ENCODE results near the gene HIGD1B. TPM values are rescaled to one million over a fixed set of nuclear protein-coding genes. Genes with fewer than 3 reads are reported as not detected.

The HIGD1B gene
- total and polyA plus RNA-seq, 9 of the 15 experiments (the other 6 are each of a cell fraction or from before 2014, with no cell fraction given) = not detected

DNA sequence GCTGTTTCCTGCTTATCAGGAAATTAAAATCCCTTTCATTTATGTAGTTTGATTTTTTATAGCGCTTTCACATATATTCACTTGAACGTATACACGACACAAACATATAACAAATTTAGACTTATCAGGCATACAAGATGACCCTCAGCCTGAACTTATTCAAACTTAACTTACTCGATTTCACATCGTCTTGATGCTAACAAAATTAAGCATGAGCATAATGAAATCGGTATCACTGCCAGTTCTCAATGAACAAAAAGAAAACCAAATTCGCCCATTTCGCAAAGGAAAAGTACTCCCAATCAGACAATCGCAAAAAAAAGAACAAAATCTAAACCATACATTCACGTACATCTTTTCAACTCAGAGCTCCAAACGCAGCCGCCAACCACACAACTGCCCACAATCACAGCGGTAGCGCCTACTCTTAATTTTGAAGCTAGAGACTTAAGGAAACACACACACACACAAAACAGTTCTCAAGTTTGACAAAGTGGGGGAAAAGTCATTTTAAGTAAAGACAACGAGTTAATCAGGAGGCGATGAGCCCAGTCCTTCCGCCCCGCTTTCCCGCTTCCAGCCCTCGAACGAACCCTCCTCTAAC lies 18.7 kb upstream of the HIGD1B start:
- H3K79me2 ChIP-seq (ENCODE audit: control insufficient read depth, insufficient read depth, low read length) = no peaks in the 10 kb centered on the region
- WGBS (ENCODE audit: insufficient coverage, low coverage, missing lambda C conversion rate) = 6% methylated on average over 21 of the region's 21 CpGs
- no TSS peak for BruUV-seq (replicated peaks)
- no peak for ATAC-seq
- no peak overlapping the region for H3K27ac ChIP-seq (ENCODE audit: extremely low read depth, low read depth, low read length)
- peak; percentile 46 for FAIRE-seq
- no peaks in the 10 kb centered on the region for H3K9me1 ChIP-seq (ENCODE audit: control insufficient read depth, insufficient read depth, low read length)
- intact Hi-C loops (cut with micrococcal nuclease) = no loop called here
- peak overlapping the region; percentile 31 for H3K4me3 ChIP-seq
- in situ Hi-C loops (cut with MboI) = no loop called here
- H3K9me3 ChIP-seq (replicated peaks; ENCODE audit: control insufficient read depth, insufficient read depth, low read depth, low read length) = no peaks in the 10 kb centered on the region
- ChIA-PET POLR2A (no interaction called here), CTCF (ENCODE audit: low intra/inter-chr PET ratio) (no interaction called here)
- H4K20me1 ChIP-seq (replicated peaks; ENCODE audit: control insufficient read depth, insufficient read depth, low read length) = 0 out of 2 replicates have a peak, but pooled peaks cover 4% of the 10 kb centered on the region
- H3K4me1 ChIP-seq (replicated peaks in 1 of 2; ENCODE audit: control insufficient read depth in 2 of 2, insufficient read depth in 2 of 2, low read length in 2 of 2) = peaks cover 0 to 15% of the 10 kb centered on the region in 2 experiments; a peak in 4 of 5 replicates
- H3K36me3 ChIP-seq (ENCODE audit: control insufficient read depth, insufficient read depth, low read length) = no peaks in the 10 kb centered on the region
- H3K4me2 ChIP-seq (ENCODE audit: insufficient read depth, low read length) = peak overlapping the region; percentile 25; the same call in 1 of the 2 replicates
- peak overlapping the region in 1 of 2 experiments; percentile 81; a peak in 1 of 4 replicates for H3K9ac ChIP-seq (ENCODE audit: insufficient read depth in 1 of 2, low read depth in 2 of 2, low read length in 2 of 2)
- DNase-seq (ENCODE audit: extremely low read depth in 1 of 4, low spot score in 3 of 4) = no peak
- H3K27me3 ChIP-seq (ENCODE audit: control insufficient read depth in 2 of 2, insufficient read depth in 2 of 2, low read length in 2 of 2) = peaks cover 23 to 55% of the 10 kb centered on the region in 2 experiments
- H2AFZ ChIP-seq (ENCODE audit: low read depth, low read length) = 0 out of 2 replicates have a peak overlapping the region, but pooled peaks have one; percentile 27
- peak; percentile 99 for TF ChIP-seq EZH2 (IDR thresholded peaks at IDR 0.05; ENCODE audit: borderline replicate concordance, low read depth, low read length)
- TF ChIP-seq COPS2 (conservative IDR thresholded peaks at IDR 0.05) = no peak
- TF ChIP-seq, protein P1, sequence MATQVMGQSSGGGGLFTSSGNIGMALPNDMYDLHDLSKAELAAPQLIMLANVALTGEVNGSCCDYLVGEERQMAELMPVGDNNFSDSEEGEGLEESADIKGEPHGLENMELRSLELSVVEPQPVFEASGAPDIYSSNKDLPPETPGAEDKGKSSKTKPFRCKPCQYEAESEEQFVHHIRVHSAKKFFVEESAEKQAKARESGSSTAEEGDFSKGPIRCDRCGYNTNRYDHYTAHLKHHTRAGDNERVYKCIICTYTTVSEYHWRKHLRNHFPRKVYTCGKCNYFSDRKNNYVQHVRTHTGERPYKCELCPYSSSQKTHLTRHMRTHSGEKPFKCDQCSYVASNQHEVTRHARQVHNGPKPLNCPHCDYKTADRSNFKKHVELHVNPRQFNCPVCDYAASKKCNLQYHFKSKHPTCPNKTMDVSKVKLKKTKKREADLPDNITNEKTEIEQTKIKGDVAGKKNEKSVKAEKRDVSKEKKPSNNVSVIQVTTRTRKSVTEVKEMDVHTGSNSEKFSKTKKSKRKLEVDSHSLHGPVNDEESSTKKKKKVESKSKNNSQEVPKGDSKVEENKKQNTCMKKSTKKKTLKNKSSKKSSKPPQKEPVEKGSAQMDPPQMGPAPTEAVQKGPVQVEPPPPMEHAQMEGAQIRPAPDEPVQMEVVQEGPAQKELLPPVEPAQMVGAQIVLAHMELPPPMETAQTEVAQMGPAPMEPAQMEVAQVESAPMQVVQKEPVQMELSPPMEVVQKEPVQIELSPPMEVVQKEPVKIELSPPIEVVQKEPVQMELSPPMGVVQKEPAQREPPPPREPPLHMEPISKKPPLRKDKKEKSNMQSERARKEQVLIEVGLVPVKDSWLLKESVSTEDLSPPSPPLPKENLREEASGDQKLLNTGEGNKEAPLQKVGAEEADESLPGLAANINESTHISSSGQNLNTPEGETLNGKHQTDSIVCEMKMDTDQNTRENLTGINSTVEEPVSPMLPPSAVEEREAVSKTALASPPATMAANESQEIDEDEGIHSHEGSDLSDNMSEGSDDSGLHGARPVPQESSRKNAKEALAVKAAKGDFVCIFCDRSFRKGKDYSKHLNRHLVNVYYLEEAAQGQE (IDR thresholded peaks at IDR 0.05; ENCODE audit: borderline replicate concordance) = no peak
- TF ChIP-seq, protein P1 (CRISPR knock-in tag; IDR thresholded peaks at IDR 0.05; ENCODE audit: low read depth) = no peak
- TF ChIP-seq CBX2 (IDR thresholded peaks at IDR 0.05; ENCODE audit: insufficient read depth, low read length, poor library complexity, severe bottlenecking) = peak; percentile 100
- TF ChIP-seq, protein P2, sequence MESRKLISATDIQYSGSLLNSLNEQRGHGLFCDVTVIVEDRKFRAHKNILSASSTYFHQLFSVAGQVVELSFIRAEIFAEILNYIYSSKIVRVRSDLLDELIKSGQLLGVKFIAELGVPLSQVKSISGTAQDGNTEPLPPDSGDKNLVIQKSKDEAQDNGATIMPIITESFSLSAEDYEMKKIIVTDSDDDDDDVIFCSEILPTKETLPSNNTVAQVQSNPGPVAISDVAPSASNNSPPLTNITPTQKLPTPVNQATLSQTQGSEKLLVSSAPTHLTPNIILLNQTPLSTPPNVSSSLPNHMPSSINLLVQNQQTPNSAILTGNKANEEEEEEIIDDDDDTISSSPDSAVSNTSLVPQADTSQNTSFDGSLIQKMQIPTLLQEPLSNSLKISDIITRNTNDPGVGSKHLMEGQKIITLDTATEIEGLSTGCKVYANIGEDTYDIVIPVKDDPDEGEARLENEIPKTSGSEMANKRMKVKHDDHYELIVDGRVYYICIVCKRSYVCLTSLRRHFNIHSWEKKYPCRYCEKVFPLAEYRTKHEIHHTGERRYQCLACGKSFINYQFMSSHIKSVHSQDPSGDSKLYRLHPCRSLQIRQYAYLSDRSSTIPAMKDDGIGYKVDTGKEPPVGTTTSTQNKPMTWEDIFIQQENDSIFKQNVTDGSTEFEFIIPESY (CRISPR knock-in tag; IDR thresholded peaks at IDR 0.05) = peak; percentile 48; the same call in 1 of the 2 replicates
- no peak for TF ChIP-seq TBL1XR1 (IDR thresholded peaks at IDR 0.05; ENCODE audit: low read length in 2 of 2)
- TF ChIP-seq ETS1 (conservative IDR thresholded peaks at IDR 0.05; ENCODE audit: control insufficient read depth, low read depth, low read length) = no peak
- no peak for TF ChIP-seq MYBL2 (IDR thresholded peaks at IDR 0.05; ENCODE audit: low read depth)
- TF ChIP-seq MYBL2 (CRISPR knock-in tag; IDR thresholded peaks at IDR 0.05; ENCODE audit: borderline replicate concordance) = no peak
- no peak for TF ChIP-seq CHD2 (IDR thresholded peaks at IDR 0.05; ENCODE audit: low read depth, low read length)

All from K562 (cell line).